Ecto neural progenitor cell (in vitro differentiated cells): ENCODE data around the gene GPX4.

Source experiments
- DNase-seq: peaks from one replicate; pipeline ENCODE4 v3.0.0-alpha.2; 2018; ENCODE audit warnings: low spot score

GPX4 gene

DNA sequence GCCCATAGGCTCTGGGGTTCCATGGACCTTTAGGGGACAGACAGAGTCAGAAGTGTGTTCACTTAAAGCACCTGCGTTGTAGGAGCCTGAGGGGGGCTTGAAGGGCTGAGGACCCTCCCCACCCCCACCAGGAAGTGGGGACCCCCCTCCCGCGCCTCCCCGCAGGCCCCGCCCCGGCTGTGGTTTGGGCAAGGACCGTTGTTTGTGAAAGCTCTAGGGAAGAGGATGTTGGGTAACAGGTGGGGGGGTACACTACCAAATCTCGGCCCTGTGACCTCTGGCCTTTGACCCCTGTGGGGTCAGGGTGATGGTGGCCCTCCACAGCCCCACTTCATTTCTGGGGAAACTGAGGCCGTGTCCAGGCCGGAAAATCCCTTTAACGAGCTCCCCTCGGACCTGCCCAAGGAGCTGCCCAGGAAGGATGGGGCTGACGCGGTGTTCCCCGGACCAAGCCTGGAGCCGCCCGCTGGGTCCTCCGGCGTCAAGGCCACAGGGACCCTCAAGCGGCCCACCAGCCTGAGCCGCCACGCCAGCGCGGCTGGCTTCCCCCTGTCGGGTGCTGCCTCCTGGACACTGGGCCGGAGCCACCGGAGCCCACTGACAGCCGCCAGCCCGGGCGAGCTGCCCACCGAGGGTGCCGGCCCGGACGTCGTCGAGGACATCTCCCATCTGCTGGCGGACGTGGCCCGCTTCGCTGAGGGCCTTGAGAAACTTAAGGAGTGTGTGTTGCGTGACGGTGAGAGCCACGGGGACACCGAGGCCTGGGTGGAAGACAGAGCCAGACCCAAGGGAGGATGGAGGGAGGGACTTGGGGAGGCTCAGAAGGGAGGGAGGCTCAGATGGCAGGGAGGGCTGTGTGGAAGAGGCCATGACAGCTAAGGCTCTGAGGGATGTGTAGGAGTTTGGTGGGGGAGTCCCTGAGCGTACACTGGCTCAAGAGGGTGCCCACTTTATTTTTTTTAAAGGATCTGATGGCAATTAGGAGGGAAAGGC, 35.5 kb upstream of the GPX4 start:
- DNase-seq = no peak

DNA sequence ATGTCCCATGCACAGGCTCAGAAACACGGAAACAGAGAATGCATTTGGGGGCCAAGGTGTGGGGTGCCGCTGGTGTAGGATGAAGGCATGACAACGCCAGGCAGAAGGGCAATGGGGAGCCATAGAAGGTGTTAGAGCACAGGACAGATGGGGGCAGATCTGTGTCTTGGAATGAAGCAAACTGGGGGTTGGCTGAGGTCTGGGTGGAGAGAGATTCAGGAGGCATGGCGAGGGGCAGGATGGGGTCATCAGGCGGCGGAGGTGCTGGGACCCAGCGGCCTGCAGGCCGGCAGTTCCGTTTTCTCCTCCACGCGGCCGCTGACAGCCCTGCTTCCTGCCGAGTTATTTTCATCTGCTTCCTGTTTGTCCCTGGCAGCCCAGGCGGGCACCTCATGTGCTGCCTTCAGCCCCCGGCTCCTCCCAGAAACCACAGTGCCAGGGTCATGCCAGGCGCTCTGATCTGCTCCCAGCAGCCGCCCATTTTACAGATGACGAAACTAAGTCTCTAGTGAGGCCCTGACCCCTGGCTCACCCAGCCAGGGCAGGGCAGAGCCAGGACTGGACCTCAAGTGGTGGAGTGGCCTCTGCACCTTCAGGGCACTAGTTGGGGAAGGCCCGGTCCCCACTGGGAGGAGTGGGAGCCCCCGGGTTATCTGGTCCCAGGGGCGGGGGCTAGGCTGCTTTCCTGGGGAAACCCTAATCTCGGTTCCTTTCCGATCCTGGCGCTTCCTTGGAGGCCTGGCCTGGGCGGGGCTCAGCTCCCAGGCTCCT, 34.6 kb upstream of the GPX4 start:
- DNase-seq = no peak

DNA sequence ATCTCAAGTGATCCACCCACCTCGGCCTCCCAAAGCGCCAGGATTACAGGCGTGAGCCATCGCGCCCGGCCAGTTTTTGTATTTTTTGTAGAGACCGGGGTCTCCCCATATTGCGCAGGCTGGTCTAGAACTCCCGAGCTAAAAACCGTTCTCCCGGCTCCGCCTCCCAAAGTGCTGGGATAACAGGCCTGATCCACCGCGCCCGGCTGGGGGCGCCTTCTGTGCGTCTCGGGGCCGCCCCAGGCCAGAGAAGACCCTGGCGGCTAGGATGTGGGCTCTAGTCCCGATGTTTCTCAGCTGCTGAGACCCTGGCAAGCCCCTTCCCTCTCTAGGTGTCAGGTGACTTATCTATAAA, 33.2 kb upstream of the GPX4 start:
- DNase-seq = no peak

DNA sequence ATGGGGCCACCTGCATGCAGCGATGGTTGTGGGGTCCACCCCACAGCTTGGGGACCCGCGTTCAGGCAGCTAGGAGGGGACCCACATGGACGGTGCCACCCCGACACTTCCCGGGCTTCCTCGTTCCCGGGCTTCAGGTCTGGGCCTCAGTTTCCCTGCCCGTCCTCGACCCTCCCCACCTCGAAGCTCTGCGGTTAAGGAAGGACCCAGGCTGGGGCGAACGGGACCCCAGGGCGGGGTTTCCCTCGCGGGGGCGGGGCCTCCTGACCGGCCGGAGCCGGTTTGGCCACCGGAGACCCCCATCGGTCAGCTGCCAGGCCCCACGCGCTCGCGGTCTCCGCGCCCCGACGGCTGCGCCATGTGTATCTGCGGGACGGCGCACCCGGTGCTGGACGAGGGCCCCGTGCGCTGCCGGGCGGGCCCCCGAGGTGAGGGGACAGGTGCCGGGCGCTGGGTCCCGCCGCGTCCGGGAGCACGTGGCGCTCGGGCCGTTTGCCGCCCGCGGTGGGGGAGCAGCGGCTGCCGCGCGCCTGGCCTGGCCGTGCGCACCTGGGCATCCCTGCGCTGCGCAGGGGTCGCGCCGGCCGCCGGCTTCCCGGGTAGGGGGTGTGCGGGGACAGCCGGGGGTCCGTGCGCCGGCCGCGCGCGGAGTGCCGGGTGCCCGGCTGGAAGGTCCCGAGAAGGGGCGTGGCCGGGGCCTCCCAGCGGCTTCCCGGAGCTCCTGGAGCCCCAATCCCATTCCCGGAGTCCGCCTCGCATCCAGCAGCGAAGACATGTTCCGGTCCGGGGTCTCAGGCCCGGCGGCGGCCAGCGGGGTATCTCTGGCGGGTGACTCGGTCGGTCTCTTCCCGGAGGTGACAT, 32.6 kb upstream of the GPX4 start:
- DNase-seq = peak; percentile 66

DNA sequence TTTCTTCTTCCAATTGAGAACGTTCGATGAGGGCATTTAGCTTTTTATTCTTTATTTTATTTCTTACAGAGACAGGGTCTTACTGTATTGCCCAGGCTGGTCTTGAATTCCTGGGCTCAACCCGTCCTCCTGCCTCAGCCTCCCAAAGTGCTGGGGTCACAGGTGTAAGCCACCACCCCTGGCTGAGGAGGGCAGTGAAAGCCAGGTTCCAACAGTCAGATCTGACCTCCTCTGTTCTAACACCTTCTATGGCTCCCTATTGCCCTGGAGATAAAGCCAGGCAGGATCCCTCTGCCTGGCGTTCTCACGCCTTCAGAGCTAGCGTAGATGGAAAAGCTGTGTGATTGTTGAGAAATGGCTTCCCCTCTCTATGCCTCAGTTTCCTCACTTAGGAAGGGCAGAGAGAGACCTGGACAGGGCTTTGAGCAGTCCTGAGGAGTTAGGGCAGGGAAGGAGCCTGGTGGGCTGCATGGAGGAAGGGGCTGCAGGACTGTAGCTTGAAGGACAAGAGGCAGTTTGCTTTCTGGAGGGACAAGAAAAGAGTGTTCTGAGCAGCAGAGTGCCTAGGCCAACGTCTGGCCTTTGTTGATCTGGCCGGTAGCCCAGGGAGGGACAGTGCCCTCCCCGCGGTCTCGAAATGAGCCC, 31.3 kb upstream of the GPX4 start:
- no peak for DNase-seq

DNA sequence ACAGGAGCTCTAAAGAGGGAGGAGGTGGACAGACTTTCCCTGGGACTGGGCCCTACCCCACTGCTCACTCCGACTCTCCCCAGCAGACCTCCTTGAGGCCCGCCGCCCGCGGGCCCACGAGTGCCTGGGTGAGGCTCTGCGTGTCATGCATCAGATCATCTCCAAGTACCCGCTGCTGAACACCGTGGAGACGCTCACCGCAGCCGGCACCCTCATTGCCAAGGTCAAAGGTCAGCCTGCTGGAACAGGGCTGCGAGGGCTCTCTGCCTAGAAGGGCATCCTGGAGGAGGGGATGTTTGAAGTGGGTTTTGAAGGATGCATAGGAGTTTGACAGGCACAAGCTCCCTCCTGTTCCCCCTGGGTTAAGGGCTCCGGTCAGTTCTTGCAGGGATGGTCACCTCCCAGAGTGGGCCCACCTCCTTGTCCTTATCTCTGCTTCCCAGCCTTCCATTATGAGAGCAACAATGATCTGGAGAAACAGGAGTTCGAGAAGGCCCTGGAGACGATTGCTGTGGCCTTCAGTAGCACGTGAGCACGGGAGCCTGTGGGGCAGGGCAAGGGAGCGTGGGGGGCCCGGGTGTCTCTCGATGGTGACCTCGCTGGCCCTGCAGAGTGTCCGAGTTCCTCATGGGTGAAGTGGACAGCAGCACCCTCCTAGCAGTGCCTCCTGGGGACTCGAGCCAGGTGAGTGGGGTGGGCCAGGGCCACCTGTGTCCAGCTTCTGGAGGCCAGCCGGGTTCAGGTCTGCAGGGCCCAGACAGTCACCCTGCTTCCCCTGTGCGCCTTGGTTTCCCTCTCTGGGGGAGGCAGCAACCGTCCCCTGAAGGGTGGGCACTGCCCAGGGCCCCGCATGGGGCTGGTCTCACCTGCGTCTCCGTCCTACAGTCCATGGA, 30.5 kb upstream of the GPX4 start:
- no peak for DNase-seq

DNA sequence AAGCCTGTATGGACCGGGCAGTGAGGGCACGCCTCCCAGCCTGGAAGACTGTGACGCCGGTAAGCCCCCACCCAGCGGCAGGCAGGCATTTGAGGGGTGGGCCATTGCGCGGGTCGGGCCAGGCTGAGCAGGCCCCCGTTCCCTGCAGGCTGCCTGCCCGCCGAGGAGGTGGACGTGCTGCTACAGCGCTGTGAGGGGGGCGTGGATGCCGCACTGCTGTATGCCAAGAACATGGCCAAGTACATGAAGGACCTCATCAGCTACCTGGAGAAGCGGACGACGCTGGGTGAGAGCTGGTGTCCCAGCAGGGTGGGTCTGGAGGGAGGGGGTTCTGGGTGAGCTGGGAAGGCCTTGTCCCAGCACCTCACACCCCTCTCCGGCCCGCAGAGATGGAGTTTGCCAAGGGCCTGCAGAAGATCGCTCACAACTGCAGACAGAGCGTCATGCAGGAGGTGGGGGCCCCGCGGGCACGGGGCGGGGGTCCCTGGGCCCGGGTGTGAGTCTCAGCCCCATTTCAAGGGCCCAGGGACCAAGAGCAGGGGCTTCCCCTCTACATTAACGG, 29.8 kb upstream of the GPX4 start:
- DNase-seq = no peak

DNA sequence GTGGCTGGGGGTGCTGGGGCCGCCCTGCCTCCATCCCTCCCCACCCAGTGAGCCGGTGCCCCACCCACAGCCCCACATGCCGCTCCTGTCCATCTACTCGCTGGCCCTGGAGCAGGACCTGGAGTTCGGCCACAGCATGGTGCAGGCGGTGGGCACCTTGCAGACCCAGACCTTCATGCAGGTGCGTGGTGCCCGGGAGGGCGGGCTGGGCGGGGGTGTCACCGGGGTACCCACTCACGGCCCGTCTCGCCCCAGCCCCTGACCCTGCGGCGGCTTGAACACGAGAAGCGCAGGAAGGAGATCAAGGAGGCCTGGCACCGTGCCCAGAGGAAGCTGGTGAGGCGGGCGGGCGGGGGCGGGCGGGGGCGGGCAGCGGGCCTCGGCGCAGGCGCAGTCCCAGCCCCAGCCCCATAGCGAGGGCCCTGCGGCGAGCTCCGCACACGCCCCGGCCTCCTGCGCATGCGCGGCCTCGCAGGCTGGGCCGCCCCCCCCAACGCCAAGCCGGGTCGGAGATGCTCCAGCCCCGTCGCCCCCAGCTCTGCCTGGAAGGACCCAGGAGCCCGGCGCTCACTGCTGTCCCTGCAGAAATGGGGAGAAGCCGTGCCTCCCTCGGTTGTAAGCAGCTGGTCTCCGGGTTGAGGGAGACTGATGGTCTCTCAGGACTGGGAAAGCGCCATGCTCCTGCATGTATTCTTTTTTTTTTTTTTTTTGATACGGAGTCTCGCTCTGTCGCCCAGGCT, 29.1 kb upstream of the GPX4 start:
- no peak for DNase-seq

DNA sequence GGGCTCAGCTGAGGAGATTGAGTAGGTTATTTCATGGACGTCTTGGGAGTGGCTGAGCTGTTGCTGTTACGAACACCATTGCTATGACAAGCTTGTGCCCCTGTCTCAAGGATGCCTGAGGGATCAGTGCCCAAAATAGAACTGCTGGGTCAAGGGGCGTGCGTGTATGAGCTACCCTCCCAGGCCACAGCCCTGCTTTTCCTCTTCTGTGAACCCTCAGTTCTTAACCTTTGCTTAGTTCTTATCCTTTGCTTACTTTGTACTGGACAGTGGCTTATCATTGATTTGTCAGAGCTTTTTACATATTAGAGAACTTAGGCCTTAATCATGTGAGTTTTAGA, 27.8 kb upstream of the GPX4 start:
- DNase-seq = no peak

DNA sequence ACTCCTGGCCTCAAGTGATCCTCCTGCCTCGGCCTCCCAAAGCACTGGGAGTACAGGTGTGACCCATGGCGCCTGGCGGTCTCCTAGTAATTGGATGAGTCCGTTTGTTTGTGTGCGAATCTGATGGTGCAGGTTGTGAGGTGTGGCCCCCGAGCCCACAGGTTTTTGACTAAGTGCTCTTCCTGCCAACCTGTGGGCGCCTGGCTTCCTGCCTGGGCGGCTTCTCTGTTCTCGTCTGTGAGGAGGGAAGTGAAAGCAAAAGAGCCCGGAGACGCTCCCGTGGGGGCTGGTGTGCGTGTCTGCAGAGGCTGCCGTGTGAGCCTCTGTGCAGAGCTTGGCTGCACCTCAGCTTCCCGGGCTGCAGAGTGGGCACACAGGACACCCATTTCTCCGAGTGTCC, 26.8 kb upstream of the GPX4 start:
- no peak for DNase-seq

DNA sequence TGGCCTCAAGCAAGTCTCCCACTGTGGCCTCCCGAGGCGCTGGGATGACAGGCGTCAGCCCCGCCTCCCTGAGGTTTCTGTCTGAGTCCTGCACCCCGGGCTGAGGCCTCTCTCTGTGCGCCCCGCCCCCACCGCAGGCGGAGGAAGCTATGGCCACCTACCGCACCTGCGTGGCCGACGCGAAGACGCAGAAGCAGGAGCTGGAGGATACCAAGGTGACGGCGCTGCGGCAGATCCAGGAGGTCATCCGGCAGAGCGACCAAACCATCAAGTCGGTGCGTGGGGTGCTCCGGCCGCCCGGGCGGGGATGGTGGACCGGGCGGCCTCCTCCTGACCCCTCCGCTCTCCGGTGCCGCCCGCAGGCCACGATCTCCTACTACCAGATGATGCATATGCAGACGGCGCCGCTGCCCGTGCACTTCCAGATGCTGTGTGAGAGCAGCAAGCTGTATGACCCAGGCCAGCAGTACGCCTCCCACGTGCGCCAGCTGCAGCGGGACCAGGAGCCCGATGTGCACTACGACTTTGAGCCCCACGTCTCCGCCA, 24.2 kb upstream of the GPX4 start:
- no peak for DNase-seq

DNA sequence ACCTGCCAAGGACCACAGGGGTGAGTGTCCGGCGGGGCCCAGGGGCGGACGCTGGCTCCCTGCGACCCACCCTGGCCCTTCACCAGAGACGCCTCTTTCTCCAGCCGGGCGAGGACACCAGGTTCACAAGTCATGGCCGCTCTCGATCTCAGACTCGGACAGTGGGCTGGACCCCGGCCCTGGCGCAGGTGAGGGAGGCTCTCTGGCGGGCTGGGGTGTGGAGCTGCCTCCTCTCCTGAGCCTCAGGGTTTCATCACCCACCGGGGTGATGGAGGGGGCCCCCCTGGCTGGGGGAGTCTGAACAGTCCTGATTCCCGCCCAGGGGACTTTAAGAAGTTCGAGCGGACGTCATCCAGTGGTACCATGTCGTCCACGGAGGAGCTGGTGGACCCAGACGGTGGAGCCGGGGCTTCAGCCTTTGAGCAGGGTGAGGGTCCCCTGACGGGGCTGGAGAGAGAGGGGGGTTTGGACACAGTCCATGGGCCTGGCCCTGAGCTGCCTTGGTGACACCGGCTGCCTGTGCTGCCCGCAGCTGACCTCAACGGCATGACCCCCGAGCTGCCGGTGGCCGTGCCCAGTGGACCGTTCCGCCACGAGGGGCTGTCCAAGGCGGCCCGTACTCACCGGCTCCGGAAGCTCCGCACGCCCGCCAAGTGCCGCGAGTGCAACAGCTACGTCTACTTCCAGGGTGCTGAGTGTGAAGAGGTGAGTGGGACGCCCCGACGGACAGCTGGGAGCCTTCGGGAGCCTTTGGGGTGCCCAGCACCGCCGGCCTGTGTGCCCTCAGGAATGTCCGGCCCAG, 23.2 kb upstream of the GPX4 start:
- DNase-seq = no peak

DNA sequence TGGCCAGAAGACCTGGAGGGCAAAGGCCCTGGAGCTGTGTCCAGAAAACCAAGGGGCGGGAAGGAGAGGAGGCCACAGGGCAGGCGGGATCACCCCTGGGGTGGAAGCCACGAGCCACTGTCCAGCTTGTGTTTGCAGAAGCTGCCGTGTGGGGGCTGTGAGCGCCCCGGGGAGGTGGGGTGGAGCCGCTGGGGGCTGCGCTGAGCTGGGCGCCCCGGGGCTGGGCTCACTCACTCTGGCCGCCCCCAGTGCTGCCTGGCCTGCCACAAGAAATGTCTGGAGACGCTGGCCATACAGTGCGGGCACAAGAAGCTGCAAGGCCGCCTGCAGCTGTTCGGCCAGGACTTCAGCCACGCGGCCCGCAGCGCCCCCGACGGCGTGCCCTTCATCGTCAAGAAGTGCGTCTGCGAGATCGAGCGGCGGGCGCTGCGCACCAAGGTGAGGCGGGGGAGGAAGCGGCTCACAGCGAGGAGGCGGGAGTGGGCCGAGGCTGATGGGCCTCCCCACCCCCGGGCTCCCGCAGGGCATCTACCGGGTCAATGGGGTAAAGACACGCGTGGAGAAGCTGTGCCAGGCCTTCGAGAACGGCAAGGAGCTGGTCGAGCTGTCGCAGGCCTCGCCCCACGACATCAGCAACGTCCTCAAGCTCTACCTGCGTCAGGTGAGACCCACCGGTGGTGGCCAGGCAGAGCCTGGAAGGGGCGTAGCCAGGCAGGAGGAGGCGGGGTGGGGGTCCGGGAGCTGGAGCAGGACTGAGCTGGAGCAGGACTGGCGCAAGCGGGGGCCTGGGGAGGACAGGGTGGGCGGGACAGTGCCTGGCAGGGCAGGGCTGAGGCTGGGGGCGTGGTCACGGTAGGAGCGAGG, 22.3 kb upstream of the GPX4 start:
- peak; percentile 79 for DNase-seq

DNA sequence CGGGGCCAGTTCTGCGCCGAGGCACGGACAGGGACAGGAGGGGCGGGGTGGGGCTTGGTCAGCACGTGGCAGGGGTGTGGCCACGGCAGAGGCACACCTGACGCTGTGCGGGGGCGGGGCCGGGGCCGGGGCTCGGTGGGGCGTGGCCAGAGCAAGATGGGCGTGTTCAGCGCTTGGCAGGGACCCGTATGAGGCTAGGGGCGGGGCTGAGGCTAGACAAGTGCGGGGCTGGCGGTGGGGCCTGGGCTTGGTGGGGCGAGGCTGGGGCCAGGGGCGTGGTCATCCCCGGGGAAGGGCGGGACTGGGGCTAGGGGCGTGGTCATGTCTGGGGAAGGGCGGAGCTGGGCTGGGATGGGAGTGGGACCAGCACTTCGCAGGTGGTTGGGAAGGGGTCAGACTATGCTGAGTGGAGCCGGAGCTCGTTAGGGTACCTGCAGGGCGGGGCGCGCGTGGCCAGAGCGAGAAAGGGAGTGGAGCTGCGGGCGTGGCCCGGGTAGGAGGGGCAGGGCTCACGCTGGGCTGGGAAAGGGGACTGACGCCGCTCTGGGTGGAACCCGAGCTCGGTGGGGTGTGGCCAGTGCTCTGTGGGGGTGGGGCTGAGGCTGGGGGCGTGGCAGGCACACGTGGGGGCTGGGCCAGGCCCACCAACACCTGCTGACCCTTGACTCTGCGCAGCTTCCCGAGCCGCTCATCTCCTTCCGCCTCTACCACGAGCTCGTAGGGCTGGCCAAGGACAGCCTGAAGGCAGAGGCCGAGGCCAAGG, 21.4 kb upstream of the GPX4 start:
- peak; percentile 98 for DNase-seq

DNA sequence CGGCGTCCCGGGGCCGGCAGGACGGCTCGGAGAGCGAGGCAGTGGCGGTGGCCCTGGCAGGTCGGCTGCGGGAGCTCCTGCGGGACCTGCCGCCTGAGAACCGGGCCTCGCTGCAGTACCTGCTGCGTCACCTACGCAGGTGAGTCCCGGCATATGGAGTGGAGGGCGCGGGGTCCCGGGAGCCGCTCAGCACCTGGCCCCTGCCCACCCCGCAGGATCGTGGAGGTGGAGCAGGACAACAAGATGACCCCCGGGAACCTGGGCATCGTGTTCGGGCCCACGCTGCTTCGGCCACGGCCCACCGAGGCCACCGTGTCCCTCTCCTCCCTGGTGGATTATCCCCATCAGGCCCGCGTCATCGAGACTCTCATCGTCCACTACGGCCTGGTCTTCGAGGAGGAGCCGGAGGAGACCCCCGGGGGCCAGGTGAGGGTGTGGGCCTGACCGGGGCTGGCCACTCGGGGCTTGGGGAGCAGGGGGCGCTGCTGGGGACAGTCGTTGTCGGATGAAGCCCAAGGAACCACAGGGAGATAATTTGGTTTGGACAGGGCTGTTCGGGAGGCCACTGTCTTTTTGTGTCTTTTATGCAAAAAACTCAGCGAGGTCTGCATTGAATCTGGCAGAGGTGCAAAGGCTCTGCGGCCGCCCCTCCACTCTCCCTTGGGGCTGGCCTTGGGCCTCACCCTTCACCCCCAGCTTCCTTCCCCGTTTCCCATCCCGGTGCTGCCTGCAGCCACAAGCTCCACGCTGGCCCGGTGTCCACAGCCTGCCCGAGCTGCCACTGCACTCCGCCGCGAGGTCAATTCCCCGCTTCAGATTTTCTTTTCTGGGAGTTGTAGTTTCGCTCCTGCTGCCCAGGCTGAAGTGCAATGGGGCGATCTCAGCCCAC, 20.6 kb upstream of the GPX4 start:
- no peak for DNase-seq
